ENCODE data around the gene AUTS2.

The AUTS2 gene

DNA sequence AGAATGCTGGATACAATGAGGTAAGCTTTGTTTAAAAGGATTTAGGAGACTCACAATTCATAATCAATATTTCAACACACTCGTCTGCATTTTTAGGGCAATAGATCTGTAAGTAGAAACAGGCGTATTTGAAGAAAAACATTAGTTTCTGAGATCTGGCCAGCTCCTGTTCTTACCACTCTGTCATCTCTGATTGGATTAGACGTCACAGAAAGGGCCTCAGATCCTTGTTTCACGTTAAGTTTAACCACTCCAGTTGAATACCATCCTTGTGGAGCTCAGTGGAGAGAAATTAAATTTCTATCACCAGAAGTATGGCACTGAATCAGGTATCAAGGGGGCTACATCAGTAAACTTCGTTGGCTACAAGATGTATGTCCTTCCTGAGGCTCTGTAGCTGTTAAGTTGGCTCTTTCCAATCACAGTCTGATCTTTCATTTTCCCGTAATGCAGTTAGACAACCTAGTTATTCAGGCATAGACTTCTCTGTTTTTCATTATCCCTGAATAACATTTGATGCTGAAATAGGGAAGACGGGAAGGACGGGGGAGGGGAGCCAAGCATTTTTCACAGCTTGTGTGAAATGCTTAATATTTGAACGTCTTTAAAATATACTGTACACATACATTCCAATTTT lies 874.4 kb downstream of the AUTS2 start:
- DNase-seq (ENCODE audit: low spot score), result no peak

DNA sequence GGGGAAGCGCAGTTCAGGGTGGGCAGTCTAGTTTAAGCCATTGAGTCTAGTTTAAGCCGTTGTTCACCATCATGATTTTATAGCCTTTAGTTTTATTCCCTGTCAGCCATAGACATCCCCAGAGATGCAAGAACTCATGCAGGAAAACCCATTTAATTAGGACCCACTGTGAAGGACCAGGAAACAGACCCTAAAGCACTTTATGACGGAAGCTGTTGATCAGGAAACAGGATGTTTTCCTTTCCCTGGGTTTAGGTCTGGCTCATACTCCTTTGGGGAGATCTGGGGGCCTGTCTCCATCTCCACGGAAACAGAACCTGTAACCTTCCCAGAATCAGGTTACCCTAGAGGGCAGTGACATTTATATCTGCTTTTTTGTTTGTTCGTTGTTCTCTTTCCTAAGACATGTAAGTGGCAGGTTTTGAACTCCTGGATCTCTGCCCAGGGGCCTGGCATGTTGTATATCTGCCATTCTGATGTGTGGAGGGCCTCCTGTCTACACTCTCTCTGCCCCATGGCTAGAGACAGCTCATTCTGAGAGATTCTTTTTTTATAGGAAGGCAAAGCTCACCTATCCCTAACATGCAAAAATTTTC lies 876.5 kb downstream of the AUTS2 start:
- no peak for DNase-seq (ENCODE audit: low spot score)

DNA sequence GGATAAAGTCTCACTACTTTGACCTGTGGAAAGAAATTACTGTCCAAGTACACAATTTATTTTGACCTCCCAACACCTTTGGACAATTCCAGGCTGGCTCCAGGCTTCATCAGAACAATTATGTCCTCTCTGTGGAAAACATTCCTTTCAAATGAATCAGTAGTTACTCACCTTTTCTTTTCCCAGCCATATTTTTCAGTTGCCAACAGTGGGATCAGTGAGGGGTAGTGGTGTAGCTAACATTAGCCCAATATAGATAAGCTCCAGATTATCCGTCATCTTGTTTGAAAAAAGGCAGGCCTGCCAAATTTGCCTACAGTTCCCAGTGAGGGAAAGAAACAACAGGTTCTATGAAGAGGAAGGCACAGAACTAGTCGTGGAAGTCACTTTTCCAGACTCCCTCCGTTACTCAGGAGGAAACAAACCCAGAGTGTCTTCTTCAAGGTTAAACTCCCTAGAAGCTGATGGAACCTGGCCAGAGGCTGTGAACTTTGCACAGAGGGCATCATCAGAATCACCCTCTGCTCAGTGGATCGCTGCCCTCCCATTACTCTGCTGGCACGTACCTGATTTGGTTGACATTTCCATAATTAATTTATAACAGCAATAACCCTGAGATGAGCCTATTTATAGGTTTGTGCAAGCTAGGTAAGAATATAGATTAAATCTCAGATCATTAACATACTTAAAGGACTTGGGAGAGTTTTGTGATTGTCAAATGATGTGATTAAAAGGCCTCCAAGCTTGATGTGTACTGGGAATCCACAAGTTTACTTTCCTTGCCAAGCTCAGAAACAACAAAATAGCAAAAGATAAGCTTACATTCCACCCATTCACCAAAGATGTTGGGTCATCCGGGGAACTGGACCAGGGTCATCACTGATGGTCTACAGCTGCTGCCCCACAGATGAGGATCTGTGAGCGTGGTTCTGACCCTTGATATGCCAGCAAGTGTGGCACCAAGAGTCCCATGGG lies 879.0 kb downstream of the AUTS2 start:
- DNase-seq (ENCODE audit: low spot score), result no peak

DNA sequence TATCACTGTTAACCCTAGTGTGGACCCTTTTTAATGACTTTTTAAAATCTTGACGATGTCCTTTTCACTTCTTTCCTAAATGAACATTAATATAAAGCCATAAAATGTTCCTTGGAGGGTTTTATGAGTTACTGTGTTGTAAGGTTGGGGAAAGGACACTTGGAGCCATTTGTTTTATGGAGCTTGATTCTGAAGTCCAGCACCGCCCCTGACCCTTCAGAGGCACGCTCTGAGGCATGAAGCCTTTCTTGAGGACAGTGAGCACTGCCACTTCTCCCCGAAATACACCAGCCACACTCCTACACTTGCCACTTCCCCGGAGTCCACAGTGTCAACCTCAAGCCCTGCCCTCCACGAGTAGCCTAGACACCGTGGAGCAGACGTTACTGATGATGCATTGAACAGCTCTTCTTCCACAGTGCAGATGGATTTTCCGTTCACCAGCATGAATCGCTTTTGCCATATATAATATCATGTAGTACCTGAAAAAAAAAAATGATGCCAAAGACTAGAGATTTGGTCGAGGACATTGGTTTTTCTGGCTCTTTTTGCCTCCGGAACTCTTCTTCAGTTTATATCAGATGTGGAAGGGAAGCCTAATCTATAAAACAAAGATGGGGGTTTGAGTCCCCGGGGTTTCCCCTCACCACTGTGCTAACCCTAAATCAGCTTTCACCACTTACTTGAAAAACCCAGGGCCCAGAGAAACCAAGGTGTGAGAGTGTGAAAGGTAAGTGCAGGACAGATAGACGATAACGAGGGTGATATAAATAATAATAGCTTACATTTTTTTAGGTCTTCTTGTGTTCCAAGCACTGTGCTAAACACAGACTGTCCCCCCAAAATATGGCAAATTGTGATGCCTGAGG lies 881.1 kb downstream of the AUTS2 start:
- no peak for DNase-seq (ENCODE audit: low spot score)

DNA sequence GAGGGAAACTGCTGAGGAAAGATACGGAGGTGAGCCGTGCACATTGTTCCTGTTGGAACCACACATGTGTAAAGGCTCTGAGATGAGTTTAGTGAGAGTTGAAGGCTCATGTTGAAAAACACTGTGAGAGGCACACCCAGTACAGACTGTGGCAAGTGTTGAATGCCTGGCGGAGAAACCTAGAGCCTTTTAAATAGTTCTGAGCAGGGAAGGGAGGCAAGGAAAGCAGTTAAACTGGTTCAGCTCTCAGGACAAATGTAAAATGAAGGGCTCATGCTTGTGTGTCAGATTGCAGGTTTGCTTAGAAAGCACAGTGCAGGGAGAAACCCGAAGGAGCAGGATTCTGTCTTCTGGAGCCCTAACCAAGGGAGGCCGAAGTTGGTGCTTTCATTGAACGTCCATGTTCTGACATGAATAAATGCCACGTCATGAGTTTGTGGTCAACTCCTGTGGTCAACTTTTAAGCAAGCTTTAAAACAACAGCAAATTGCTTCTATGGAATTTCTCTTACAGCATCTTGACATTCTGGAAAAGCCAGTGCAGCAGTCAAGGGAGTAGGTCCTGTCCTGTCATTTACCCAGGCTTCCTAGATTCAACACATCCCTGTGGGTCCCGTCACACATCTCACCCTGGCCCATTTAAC lies 882.8 kb downstream of the AUTS2 start:
- DNase-seq (ENCODE audit: low spot score), result no peak

DNA sequence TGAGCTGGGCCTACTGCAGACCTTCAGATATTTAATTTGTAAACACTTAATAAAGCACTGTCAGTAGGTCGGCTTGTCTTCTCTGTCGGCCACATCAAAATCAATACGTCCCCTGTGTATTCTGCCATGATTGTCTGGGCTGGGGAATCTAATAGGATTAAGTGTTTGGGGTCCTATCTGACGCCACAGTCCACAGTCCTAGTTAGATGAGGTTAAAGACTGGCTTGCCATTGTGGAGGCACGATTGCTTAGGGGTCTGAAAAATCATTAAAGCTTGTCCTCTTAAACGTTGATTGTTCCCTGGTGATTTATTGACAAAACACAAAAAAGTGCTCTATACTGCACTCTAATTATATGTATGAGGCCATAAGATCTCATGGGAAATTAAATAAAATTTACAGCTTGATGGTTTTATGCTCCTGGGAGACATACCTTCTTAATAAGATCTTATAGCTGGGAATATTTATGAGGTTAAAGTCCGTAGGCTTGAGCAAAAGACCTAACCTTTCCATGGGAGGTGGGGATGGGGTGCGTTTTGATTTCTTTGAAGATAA lies 883.4 kb downstream of the AUTS2 start:
- no peak for DNase-seq (ENCODE audit: low spot score)

DNA sequence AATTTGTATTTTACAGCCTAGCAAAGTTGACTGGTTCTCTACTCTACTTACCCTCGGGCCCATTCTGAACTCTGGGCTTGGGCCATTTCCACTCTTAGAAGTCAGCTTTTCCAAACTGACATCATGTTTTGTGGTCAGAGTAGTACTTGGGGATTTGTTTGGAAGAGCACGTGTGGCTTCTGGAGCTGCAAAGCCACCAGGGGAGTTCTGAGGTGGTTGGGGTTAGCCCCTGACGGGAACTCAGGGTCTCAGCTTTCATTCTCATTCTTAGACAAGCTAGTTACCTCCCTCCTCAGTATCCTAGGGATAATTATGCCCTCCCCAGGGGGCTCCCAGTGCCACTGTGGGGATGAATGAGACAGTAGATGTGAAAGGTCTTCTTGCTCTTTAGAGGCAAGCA lies 886.0 kb downstream of the AUTS2 start:
- DNase-seq (ENCODE audit: low spot score), result no peak

DNA sequence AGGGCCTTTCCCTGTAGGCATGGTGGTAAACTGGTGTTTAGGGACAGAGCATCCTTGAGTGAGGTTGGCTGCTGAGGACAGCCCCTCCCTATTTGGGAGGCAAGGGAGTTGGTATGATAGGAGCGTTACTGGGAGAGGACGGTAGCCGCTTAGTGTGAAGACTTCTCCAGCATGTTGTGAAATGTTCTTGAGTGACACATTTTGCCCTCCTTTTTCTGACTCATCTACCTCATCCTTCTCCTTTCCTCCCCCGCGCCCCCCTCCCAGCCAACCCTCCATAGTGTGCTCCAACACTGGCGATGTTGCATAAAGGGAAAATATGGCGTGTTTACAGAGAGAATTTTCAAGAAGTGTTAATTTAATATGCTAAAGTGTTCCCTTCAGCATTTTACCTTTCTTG lies 888.7 kb downstream of the AUTS2 start:
- no peak for DNase-seq (ENCODE audit: low spot score)

DNA sequence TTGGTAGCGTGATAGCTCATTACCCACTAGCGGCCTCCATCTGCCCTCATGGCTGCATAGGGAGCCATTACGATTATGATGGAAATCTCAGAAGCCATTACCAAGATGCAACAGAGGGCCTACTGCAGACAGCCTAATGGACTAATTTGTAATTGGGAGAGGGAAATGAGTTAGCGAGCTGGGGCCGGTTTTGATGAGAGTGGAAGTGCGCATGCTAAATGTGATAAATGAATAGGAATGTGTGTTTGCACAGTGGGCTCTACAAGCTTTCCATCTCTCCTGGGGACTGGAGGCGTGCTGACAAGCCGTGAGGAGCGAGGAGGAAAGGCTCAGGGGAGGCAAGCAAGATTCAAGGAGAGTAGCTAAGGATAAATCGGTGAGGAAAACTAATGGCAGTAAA lies 889.2 kb downstream of the AUTS2 start:
- no peak for DNase-seq (ENCODE audit: low spot score)

DNA sequence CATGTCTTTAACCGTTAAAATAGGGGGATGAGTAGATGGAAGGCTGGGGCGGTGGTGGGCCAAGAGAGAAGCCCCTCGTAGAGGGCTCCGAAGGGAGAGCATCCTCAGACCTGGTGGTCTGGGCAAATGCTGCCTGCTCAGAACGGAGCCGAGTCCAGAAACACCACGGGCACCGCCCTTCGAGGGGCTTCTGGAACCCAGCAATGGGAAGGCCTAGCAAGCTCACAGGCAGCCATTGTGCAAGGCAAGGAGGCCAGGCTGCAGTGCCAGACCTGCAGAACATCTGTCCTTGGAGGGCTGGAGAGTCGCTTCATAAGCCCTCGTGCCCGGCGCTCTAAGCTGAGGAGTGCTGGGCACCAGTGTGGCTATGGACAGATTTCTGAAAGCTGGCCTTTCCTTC lies 889.6 kb downstream of the AUTS2 start:
- DNase-seq (ENCODE audit: low spot score), result no peak

DNA sequence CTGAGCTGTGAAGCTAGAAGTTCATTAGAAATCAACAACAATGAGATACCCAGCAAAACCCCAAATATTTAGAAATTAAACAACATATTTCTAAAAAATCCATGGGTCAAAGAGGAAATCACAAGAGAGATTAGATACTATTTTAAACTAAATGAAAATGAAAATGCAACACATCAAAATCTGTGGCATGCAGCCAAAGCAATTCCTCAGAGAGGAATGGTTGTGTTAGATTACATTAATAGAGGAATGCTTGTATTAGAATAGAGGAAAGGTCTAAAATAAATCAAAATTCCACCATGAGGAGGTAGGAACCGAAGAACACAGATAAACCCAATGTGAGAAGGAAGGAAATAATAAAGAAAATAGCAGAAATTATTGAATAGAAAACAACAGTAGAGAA lies 891.5 kb downstream of the AUTS2 start:
- DNase-seq (ENCODE audit: low spot score), result no peak

DNA sequence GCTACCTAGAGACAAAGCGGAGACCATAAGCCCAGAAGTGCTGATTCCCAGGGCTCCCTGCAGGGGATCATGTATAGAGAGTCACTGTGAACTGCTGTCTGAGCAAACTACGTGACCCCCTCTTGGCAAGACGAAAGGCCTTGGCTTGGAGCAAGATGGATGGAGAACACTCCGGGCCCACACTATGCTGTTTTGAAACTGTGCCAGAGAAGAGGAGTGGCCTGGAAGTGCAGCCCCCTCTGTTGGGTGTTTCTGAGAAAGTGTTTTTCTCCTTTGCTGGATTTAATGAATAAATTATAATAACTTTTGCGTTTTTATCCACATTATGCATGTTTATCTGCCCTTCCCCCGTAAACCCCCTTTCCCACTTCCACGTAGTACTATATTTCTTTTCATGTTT lies 894.4 kb downstream of the AUTS2 start:
- no peak for DNase-seq (ENCODE audit: low spot score)

DNA sequence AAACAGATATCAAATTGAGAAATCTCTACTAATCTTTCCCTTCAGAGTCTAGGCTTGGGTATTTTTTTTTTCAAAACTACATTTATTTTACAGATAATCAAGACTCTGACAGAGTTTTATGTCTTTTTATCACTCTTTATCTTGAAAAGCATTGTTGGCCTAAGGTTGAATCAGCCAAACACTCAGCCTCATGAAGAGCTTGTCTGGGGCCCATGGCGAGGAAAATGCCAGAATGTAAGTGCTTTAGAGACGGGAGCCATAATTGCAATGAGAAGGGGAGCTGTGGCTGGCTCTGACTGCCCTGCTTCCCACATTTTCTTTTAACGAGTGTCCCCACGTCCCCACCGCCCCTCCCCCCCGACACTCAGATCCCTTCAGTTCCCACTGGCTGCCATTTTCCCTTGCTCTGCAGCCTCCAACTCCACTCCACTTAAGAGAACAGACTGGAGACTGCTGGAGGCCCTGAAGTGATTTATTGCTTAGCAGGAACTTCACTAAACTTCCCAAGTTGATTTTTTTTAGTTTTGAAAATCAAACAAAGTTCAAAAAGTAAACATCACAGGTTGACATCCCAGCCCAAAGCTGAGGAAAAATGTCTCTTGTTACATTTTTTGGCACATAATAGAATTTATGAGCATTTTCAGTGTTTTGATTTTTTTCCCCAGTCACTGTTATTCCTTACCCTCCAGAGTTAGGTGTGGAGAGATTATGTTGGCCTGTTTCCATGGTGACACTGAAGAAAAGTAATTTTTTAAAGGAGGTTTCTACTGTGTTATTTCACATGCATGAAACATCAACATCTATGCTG lies 896.2 kb downstream of the AUTS2 start:
- DNase-seq (ENCODE audit: low spot score), result no peak

DNA sequence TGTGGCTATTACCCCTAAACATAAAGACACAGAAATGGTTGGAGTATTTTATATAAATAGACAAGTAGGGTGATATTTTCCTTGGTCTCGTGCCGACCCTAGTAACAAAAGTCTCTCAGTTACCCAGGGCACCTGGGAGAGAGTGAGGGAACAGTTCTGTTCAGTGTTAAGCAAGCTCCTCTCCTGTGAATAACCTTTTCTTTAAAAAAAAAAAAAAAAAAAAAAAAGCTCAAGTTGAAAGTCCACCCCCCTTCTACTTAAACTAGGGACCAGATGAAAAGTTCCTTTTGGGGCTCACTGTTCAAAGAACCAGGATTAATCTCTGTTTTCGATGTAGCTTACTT lies 896.7 kb downstream of the AUTS2 start:
- no peak for DNase-seq (ENCODE audit: low spot score)

DNA sequence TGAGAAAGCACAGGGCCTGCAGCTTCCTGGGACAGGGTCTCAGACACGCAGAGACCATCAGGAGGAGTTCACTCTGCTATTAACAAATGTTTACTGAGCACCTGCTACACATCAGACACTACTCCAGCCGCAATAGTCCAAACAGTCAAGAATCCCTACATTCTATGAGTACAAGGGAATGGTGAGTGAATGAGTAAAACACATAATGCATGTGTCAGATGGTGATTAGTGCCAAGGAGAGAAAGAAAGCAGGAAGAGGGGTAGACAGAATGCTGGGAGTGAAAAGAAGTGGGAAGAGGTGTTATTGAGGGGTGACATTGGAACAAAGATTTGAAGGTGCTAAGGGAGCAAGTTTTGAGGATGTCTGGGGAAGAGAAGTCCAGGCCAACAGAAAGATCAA lies 899.5 kb downstream of the AUTS2 start:
- no peak for DNase-seq (ENCODE audit: low spot score)

DNA sequence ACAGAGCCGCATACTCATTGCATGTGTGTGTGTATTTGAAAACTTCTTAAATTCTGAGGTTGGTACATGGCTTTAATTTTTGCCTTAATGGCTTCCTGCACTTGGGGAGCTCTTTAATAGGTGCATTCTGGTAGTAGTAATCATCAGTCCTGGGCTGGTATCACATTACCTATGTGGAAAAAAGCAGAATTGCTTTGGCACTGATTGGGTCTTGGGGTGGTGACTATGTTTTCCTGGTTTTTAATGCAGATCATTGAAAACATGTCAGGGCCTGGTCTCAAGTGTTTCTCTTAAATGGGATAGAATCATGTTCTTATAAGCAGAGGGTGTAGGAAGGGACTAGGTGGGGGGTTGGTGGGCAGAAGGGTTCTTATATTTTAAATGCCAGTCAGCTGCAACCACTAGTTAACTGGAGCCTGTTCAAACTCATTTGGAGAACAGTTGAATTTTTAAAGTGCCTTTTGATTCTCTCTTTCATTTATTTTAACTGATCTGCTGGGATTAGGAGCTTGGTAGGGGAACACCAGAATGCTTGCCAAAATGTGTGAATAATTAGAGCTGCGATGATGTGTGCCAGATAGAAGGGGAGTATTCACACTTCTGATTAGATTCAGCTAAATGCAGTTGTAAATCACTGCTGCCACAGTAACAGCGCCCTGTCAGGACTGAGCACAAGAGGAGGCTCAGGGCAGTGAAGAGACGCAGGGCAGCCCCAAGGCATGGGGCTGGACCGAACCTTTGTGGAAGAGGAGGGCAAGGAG lies 900.1 kb downstream of the AUTS2 start:
- DNase-seq (ENCODE audit: low spot score), result no peak

DNA sequence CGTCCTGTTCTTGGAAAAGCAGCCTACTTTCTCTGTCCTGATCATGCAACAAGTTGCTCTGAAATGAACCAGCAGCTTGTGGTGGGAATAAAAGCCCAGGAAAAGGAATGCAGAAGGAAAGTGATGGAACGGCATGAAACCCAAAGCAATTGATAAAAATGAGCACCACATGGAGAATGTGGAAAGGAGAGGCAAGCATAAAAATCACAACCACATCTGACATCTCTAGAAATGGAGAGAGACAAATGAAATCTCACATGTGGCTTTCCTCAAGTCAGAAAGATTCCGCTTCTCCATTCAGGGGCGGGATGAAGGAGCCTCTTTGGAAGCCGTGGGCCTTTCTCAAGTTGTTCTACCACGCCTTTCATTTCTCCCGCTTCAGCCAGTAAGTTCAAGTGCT lies 902.0 kb downstream of the AUTS2 start:
- no peak for DNase-seq (ENCODE audit: low spot score)

DNA sequence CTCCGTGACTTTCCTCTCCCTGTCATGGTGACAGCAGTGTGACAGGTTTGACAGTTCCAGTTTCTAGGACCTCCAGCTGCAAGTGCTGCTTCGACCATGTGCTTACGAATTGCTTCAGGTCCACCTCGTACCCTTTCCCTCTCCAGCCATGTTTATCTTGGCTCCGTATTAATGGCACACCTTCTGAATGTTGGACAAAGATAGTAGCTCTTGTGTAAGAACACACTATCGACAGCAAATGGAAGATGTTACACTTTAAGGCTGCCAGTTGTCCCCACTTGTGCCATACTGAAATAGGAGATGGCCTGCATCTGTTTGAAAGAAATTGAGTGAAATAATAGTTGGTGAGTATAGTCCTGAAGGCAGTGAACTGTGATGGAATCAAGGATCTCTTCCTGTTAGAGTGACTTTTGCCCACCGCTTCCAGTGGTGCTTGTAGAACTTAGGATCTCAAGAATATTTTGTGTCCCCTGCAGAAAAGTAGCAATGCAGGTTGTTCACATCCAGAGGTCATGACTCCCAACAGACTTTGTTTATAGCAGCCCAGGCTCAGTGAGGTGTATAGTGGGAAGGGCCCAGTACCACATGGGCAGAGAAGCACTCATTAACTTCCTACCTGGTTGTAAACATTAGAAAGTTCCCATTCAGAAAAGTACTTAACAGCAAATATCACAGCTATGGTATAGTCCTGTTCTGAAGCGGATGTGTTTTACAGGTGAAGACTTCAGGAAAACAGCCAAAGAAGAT lies 904.0 kb downstream of the AUTS2 start:
- DNase-seq (ENCODE audit: low spot score), result no peak

DNA sequence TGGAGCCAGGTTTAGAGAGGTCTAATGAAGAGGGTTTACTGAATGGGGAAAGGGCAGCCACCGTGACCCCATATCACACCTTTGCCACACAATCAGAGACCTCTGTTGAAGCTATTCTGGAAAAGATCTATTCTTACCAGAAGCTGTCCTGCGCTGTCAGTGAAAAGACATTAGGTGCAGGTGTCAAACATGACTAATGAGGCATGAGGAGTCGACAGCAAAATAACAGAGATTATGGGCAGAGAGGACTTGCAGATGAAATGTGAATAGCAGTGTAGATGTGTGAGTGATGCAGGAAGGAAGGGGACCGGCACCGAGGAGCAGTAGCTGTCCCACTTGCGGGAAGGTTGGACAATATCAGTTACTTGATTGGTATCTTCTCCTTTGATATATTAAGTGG lies 906.0 kb downstream of the AUTS2 start:
- DNase-seq (ENCODE audit: low spot score), result no peak
